ENCODE results near the gene MLEC.

The MLEC gene

DNA sequence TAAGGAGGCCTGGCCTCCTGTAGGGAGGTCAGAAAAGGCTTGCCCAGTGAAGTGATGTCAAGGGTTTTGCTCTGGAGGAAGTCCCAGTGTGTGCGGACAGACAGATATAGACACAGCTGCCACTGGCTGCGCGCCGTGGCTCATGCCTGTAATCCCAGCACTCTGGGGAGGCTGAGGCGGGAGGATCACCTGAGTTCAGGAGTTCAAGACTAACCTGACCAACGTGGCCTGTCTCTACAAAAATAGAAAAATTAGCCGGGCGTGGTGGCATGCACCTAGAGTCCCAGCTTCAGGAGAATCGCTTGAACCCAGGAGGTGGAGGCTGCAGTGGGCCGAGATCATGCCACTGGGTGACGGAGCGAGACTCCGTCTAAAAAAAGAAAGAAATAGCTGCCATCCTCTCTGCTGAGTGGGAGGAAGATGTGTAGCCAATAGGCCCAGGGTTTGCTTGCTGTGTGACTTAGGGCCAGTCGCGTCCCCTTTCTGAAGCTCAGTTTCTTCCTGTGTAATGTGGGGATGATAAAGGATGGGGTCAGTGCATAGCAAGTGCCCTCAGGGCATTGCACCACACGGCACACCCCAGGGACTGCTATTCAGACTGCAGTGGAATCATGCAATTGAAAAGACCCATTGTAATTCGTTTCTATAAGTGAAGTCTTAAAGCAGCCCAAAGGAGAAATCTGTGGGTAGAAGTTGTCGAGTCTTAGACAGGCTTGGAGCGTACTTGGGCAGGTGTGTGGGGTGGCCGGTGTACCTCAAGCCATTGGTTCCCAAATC is 18.7 kb upstream of the MLEC start:
- TF ChIP-seq EGR1 (IDR thresholded peaks at IDR 0.05), result no peak
- TF ChIP-seq CEBPB (IDR thresholded peaks at IDR 0.05), result no peak
- TF ChIP-seq, protein P1, sequence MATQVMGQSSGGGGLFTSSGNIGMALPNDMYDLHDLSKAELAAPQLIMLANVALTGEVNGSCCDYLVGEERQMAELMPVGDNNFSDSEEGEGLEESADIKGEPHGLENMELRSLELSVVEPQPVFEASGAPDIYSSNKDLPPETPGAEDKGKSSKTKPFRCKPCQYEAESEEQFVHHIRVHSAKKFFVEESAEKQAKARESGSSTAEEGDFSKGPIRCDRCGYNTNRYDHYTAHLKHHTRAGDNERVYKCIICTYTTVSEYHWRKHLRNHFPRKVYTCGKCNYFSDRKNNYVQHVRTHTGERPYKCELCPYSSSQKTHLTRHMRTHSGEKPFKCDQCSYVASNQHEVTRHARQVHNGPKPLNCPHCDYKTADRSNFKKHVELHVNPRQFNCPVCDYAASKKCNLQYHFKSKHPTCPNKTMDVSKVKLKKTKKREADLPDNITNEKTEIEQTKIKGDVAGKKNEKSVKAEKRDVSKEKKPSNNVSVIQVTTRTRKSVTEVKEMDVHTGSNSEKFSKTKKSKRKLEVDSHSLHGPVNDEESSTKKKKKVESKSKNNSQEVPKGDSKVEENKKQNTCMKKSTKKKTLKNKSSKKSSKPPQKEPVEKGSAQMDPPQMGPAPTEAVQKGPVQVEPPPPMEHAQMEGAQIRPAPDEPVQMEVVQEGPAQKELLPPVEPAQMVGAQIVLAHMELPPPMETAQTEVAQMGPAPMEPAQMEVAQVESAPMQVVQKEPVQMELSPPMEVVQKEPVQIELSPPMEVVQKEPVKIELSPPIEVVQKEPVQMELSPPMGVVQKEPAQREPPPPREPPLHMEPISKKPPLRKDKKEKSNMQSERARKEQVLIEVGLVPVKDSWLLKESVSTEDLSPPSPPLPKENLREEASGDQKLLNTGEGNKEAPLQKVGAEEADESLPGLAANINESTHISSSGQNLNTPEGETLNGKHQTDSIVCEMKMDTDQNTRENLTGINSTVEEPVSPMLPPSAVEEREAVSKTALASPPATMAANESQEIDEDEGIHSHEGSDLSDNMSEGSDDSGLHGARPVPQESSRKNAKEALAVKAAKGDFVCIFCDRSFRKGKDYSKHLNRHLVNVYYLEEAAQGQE (IDR thresholded peaks at IDR 0.05; ENCODE audit: low read depth), result no peak
- no peak for TF ChIP-seq MAX (IDR thresholded peaks at IDR 0.05)
- TF ChIP-seq RAD21 (IDR thresholded peaks at IDR 0.05; ENCODE audit: low read depth), result no peak
- TF ChIP-seq TAF1 (IDR thresholded peaks at IDR 0.05; ENCODE audit: low read depth), result no peak
- TF ChIP-seq CREB1 (IDR thresholded peaks at IDR 0.05; ENCODE audit: low read depth), result no peak
- no peak for TF ChIP-seq NFIC (IDR thresholded peaks at IDR 0.05)
- TF ChIP-seq, protein P2, sequence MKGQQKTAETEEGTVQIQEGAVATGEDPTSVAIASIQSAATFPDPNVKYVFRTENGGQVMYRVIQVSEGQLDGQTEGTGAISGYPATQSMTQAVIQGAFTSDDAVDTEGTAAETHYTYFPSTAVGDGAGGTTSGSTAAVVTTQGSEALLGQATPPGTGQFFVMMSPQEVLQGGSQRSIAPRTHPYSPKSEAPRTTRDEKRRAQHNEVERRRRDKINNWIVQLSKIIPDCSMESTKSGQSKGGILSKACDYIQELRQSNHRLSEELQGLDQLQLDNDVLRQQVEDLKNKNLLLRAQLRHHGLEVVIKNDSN (IDR thresholded peaks at IDR 0.05), result no peak
- TF ChIP-seq ZBTB7A (IDR thresholded peaks at IDR 0.05; ENCODE audit: low read depth), result no peak
- no peak for TF ChIP-seq YY1 (IDR thresholded peaks at IDR 0.05; ENCODE audit: low read depth)
- TF ChIP-seq TCF12 (IDR thresholded peaks at IDR 0.05; ENCODE audit: low read depth), result no peak
- no peak for TF ChIP-seq TEAD4 (IDR thresholded peaks at IDR 0.05)
- TF ChIP-seq FOXM1 (IDR thresholded peaks at IDR 0.05; ENCODE audit: borderline replicate concordance, low read depth), result no peak
- TF ChIP-seq EP300 (IDR thresholded peaks at IDR 0.05; ENCODE audit: borderline replicate concordance), result no peak

DNA sequence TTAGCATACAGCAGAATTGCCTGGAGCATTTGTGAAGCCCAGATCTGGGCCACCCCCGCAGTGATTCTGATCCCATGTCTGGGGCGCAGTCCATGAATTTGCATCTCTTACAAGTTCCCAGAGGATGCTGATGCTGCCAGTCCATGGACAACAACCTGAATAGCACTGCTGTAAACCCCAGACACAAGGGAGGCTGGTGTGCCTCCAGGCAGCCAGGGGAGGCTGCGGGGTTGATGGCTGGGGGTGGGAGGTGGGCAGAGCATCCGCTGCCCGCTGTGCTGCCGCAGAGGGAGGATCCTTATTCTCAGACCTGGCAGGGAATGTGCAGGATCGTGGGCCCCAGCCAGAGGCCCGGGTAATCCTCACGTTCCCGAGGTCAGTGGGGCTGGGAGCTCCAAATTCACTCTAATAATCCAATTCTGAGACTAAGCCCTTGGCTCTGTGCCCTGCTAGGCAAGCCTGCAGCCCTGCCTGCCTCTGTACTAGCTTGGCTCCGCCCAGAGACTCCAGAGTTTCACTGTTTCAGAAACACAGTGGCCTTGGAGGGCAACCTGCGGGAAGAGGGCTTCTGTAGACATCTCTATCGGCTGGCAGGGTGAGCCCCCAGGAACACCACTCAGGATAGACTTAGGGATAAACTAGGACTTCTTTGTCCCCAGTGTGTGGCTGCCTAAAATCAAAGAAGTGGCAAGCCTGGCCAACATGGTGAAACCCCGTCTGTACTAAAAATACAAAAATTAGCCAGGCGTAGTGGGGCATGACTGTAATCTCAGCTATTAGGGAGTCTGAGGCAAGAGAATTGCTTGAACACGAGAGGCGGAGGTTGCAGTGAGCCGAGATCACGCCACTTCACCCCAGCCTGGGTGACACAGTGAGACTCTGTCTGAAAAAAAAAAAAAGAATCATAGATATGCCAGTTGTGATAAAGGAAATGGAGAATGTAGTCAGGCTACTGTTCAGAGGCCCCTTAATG is 17.8 kb upstream of the MLEC start:
- peak; percentile 48 for TF ChIP-seq NFIC (IDR thresholded peaks at IDR 0.05)
- no peak for TF ChIP-seq TCF12 (IDR thresholded peaks at IDR 0.05; ENCODE audit: low read depth)
- TF ChIP-seq TAF1 (IDR thresholded peaks at IDR 0.05; ENCODE audit: low read depth), result 0 out of 2 replicates have a peak, but pooled peaks have one; percentile 3

DNA sequence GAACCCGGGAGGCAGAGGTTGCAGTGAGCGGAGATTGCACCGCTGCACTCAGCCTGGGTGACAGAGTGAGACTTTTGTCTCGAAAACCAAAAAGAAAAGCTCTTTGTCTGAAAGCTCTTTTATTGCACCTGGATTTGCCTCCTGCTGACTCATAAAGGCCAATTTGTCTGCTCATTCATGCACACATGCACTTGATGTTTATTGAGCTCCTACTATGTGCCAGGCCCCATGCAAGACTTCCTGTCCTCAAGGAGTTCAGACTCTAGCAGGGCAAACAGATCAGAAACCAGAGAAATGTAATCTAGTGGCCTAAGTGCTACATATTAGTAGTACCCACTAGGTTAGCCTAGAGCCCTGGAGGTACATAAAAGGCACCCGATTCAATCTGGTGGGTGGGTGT is 16.3 kb upstream of the MLEC start:
- TF ChIP-seq NFIC (IDR thresholded peaks at IDR 0.05) (no peak), TEAD4 (IDR thresholded peaks at IDR 0.05) (no peak), MAX (IDR thresholded peaks at IDR 0.05) (no peak), FOXM1 (IDR thresholded peaks at IDR 0.05; ENCODE audit: borderline replicate concordance, low read depth) (no peak), EGR1 (IDR thresholded peaks at IDR 0.05) (no peak)
- TF ChIP-seq, protein P2 (IDR thresholded peaks at IDR 0.05), result no peak

- TF ChIP-seq MAX (IDR thresholded peaks at IDR 0.05) (no peak), TCF12 (IDR thresholded peaks at IDR 0.05; ENCODE audit: low read depth) (no peak), CREB1 (IDR thresholded peaks at IDR 0.05; ENCODE audit: low read depth) (no peak), CEBPB (IDR thresholded peaks at IDR 0.05) (no peak), ZBTB7A (IDR thresholded peaks at IDR 0.05; ENCODE audit: low read depth) (no peak)
- TF ChIP-seq, protein P1 (IDR thresholded peaks at IDR 0.05; ENCODE audit: low read depth), result no peak
- TF ChIP-seq, protein P2 (IDR thresholded peaks at IDR 0.05), result no peak
Observed at GRCh38 chr12:120674097-120674636, 12.8 kb upstream of the MLEC start.
